GM12878 (cell line): ENCODE measurements around the gene ZFP64. TPM values are rescaled to one million over a fixed set of nuclear protein-coding genes. Genes with fewer than 3 reads are reported as not detected.
A peak's percentile ranks its signal among the peaks of the same experiment; 100 is the strongest.

ENCODE experiments used
- ATAC-seq: fragments of 200-7000 bp; cut with Tn5 transposase; 3 replicates; pipeline ENCODE4 v1.9.1; 2020; ENCODE audit warnings: mild to moderate bottlenecking, moderate library complexity
- BruUV-seq: library from RNA; stranded (reverse); fragments of 400-500 nt; replicated peaks from 2 replicates; lab custom pipeline; 2021; lab: Mats Ljungman, UMichigan
- CTCF ChIA-PET: fragments of 300-600 bp; sonication (Branson Sonifier 250); formaldehyde crosslinking; extraction: SDS; loops from one replicate; lab custom pipeline; 2021; ENCODE audit warnings: inconsistent platforms; lab: Yijun Ruan, JAX
- POLR2A ChIA-PET: fragments of 350-600 bp; formaldehyde crosslinking; extraction: SDS; loops from one replicate; lab custom pipeline; 2021; ENCODE audit warnings: inconsistent platforms; lab: Charles Lee
- RAD21 ChIA-PET: fragments of 300-600 bp; sonication (Branson Sonifier 250); formaldehyde crosslinking; loops from one replicate; lab custom pipeline; 2023; ENCODE audit warnings: antibody characterized with exemption; ENCODE audit not compliant: unreplicated experiment; lab: Charles Lee
- SMC1A ChIA-PET: fragments of 300-600 bp; sonication (Branson Sonifier 250); formaldehyde crosslinking; loops from one replicate; lab custom pipeline; 2023; ENCODE audit not compliant: unreplicated experiment, uncharacterized antibody; lab: Charles Lee
- DNase-seq: peaks from one replicate; pipeline ENCODE4 v3.0.0-alpha.2; 2011; ENCODE audit warnings: low read depth, low spot score
- FAIRE-seq: peaks from 3 replicates; lab custom pipeline; 2011; peaks lifted over from hg19 to GRCh38; lab: Jason Lieb, UNC
- H2AFZ ChIP-seq: 2 replicates; pipeline ENCODE4 v1.6.0; 2011; ENCODE audit warnings: low read depth, low read length, control low read depth; ENCODE audit not compliant: control insufficient read depth
- H3K27ac ChIP-seq: 2 replicates; pipeline ENCODE4 v1.5.1; 2011; ENCODE audit warnings: control low read depth; ENCODE audit not compliant: control insufficient read depth, insufficient read depth
- H3K27me3 ChIP-seq, 2 experiments: replicated peaks in 1 of 2; 2 replicates each; pipeline versions ENCODE4 v1.6.0 to v1.6.1; 2011; ENCODE audit warnings: low read length in 1 of 2; ENCODE audit not compliant: control insufficient read depth in 2 of 2, insufficient read depth in 2 of 2
- H3K36me3 ChIP-seq, 2 experiments: 2 replicates each; pipeline ENCODE4 v1.5.1; 2011; ENCODE audit warnings: low read length in 1 of 2; ENCODE audit not compliant: control insufficient read depth in 2 of 2, insufficient read depth in 2 of 2
- H3K4me1 ChIP-seq: 2 replicates; pipeline ENCODE4 v1.6.1; 2011; ENCODE audit warnings: mild to moderate bottlenecking, low read length, moderate library complexity, mixed read lengths; ENCODE audit not compliant: control insufficient read depth, insufficient read depth
- H3K4me2 ChIP-seq: 2 replicates; pipeline ENCODE4 v1.6.0; 2011; ENCODE audit warnings: control low read depth; ENCODE audit not compliant: control insufficient read depth, insufficient read depth
- H3K4me3 ChIP-seq: fragments of 200-600 bp; sonication (generic); 2 replicates; pipeline ENCODE4 v1.5.1; 2016
- H3K79me2 ChIP-seq: 2 replicates; pipeline ENCODE4 v1.6.0; 2011; ENCODE audit warnings: low read length; ENCODE audit not compliant: control insufficient read depth, insufficient read depth
- H3K9ac ChIP-seq: 2 replicates; pipeline ENCODE4 v1.8.0; 2011; ENCODE audit warnings: low read length, control low read depth, mixed read lengths; ENCODE audit not compliant: control insufficient read depth, insufficient read depth
- H3K9me3 ChIP-seq: replicated peaks from 3 replicates; pipeline ENCODE4 v1.5.1; 2011; ENCODE audit warnings: mild to moderate bottlenecking, low read length; ENCODE audit not compliant: control insufficient read depth, insufficient read depth
- H4K20me1 ChIP-seq: 2 replicates; pipeline ENCODE4 v1.6.0; 2011; ENCODE audit not compliant: control insufficient read depth, insufficient read depth
- BMI1 ChIP-seq: fragments of 450-650 bp; IDR thresholded peaks from 2 replicates; pipeline ENCODE4 v1.6.1; 2016; ENCODE audit warnings: mild to moderate bottlenecking, moderate library complexity, borderline replicate concordance
- FOXM1 ChIP-seq: IDR thresholded peaks from 2 replicates; pipeline ENCODE4 v1.6.1; 2012; ENCODE audit warnings: low read depth, mild to moderate bottlenecking, inconsistent platforms, low read length, moderate library complexity
- IRF5 ChIP-seq: fragments of 450-650 bp; IDR thresholded peaks from 2 replicates; pipeline ENCODE4 v1.6.1; 2017; ENCODE audit warnings: borderline replicate concordance
- TCF12 ChIP-seq: IDR thresholded peaks from 2 replicates; pipeline ENCODE4 v1.6.1; 2011; ENCODE audit warnings: low read depth, mild to moderate bottlenecking, low read length
- ZBTB40 ChIP-seq: fragments of 450-650 bp; IDR thresholded peaks from 2 replicates; pipeline ENCODE4 v1.6.1; 2016; ENCODE audit warnings: mild to moderate bottlenecking, moderate library complexity, borderline replicate concordance
- ZNF217 ChIP-seq: fragments of 450-650 bp; IDR thresholded peaks from 2 replicates; pipeline ENCODE4 v1.6.1; 2017; ENCODE audit warnings: antibody characterized with exemption, mild to moderate bottlenecking
- WGBS: methylation state at CpG from one replicate; pipeline ENCODE4 v1.1.6; 2016; ENCODE audit warnings: low lambda C conversion rate; ENCODE audit not compliant: insufficient replicate concordance, insufficient coverage; ENCODE audit errors: missing lambda C conversion rate; 5-methylcytosine and 5-hydroxymethylcytosine counted together
- in situ Hi-C: fragments of 300-500 bp; cut with MboI; formaldehyde crosslinking; loops from 9 replicates; pipeline ENCODE4 v1.14.3; 2018; ENCODE audit warnings: mixed read lengths
- intact Hi-C: fragments of 100-400 bp; cut with micrococcal nuclease; formaldehyde crosslinking; loops from one replicate; pipeline ENCODE4 v1.14.2; 2022; ENCODE audit not compliant: unreplicated experiment
- polyA plus RNA-seq, 11 experiments: library from polyadenylated mRNA; depleted of rRNA in 4 of 11; unstranded in 6 of 11; stranded (reverse) in 5 of 11; fragments of >200 nt; fragmentation: Nextera tagmentation in 4 of 11; fragmentation: Illumina TruSeq in 1 of 11; extraction: Ambion mirVana in 4 of 11; extraction: Trizol in 1 of 11; gene quantifications; 1 replicate in 1 of 11; 2 replicates in 10 of 11; pipeline versions ENCODE4 v1.2.1 to v1.2.3, GENCODE V29; 2011 to 2016; ENCODE audit warnings: inconsistent platforms in 2 of 11, missing spikeins in 2 of 11, low read depth in 1 of 11
- total RNA-seq, 4 experiments: library from RNA; depleted of rRNA in 3 of 4; stranded (reverse); fragments of >200 nt in 3 of 4; fragmentation: Illumina TruSeq in 1 of 4; extraction: Trizol in 1 of 4; gene quantifications; 2 replicates each; pipeline versions ENCODE4 v1.2.1 to v1.2.3, GENCODE V29; 2013 to 2021

ZFP64 gene
- total and polyA plus RNA-seq, 10 of the 15 experiments (the other 5 are each of a cell fraction or from before 2014, with no cell fraction given): 2.3 to 21.8 (median 11.8) TPM

GRCh38 chr20:52154575-52154974 is 37.0 kb downstream of the ZFP64 start:
- RAD21 ChIA-PET: no interaction called here
- Histone ChIP-seq H3K4me2 (no peak overlapping the region), H3K9ac (no peak overlapping the region)
- SMC1A ChIA-PET: interaction anchor here (1.1 kb wide), 1 partner anchor 26 kb away, joined by 3 read pairs; no protein-coding TSS in a partner anchor
- FAIRE-seq: peak; percentile 72
- in situ Hi-C loops: loop anchor here (25.0 kb wide), 1 partner anchor 742 kb away; no protein-coding TSS in a partner anchor
- TF ChIP-seq IRF5 (no peak), TCF12 (no peak), ZNF217 (no peak), BMI1 (no peak), FOXM1 (no peak), ZBTB40 (peak; percentile 64; the same call in 1 of the 2 replicates)
- TF ChIP-seq, all 136 proteins: peak for 1
- POLR2A ChIA-PET: no interaction called here
- Histone ChIP-seq H3K79me2 (no peaks in the 10 kb centered on the region), H3K4me1 (no peaks in the 10 kb centered on the region), H3K36me3 (peaks cover 13 to 15% of the 10 kb centered on the region in 2 experiments), H3K4me3 (no peak overlapping the region), H3K9me3 (peaks cover 8% of the 10 kb centered on the region; the same call in 2 of the 3 replicates), H2AFZ (no peak overlapping the region), H3K27ac (no peak overlapping the region), H4K20me1 (no peaks in the 10 kb centered on the region), H3K27me3 (no peaks in the 10 kb centered on the region)
- 83% methylated on average over 1 of the region's 1 CpG for WGBS
- BruUV-seq: no TSS peak
- DNase-seq (no peak), ATAC-seq (no peak)
- CTCF ChIA-PET: interaction anchor here (0.9 to 1.5 kb wide), 3 partner anchors 9 to 65 kb away, joined by 3 to 5 read pairs (median 4); no protein-coding TSS in a partner anchor
- intact Hi-C loops: no loop called here
